ENCODE data around the gene RBM47. TPM values are rescaled to one million over a fixed set of nuclear protein-coding genes. Genes with fewer than 3 reads are reported as not detected.

Gene RBM47
- total RNA-seq, 1 experiment from 2014 or later, result 70.3 TPM

GRCh38 chr4:40585201-40585799 is 44.4 kb downstream of the RBM47 start:
- Mint-ChIP-seq H3K9me3 (no peaks in the 10 kb centered on the region; a peak in 1 of 5 replicates), H3K27me3 (ENCODE audit: low read depth) (no peaks in the 10 kb centered on the region), H3K4me1 (peaks cover 40 to 46% of the 10 kb centered on the region in 2 experiments), H3K4me3 (no peak overlapping the region), H3K27ac (peak overlapping the region in 1 of 3 experiments; percentile 37; a peak in 1 of 7 replicates), H3K36me3 (ENCODE audit: insufficient read depth in 1 of 3, low read depth in 3 of 3) (peaks cover 0 to 15% (median 6%) of the 10 kb centered on the region in 3 experiments; a peak in 4 of 7 replicates)
- no peak overlapping the region for H2BK120ac ChIP-seq (ENCODE audit: low read depth, low read length, poor library complexity, severe bottlenecking)
- no peak overlapping the region for H3K56ac ChIP-seq (ENCODE audit: insufficient read length, low read depth, low read length)
- H4K20me1 ChIP-seq (ENCODE audit: control insufficient read depth, insufficient read depth, insufficient read length), result no peaks in the 10 kb centered on the region
- H2BK12ac ChIP-seq (ENCODE audit: insufficient read length, low read depth, low read length), result no peak overlapping the region
- no peak overlapping the region for H3K9ac ChIP-seq (ENCODE audit: extremely low read depth, insufficient read length, low read length)
- H2AFZ ChIP-seq (ENCODE audit: low read length), result no peak overlapping the region
- H3K4ac ChIP-seq (ENCODE audit: low read depth, low read length), result no peak overlapping the region
- TF ChIP-seq CTCF (conservative IDR thresholded peaks at IDR 0.05), result no peak
- H3K23me2 ChIP-seq (ENCODE audit: insufficient read length, low read depth, low read length, poor library complexity, severe bottlenecking), result no peaks in the 10 kb centered on the region
- no peak overlapping the region for H2BK20ac ChIP-seq (ENCODE audit: low read depth, low read length, poor library complexity, severe bottlenecking)
- H2BK15ac ChIP-seq (ENCODE audit: low read depth, low read length), result no peak overlapping the region
- no peak for DNase-seq
- H3K9me3 ChIP-seq (ENCODE audit: control insufficient read depth, low read depth, low read length), result no peaks in the 10 kb centered on the region
- WGBS (ENCODE audit: extremely low coverage, insufficient read length, low lambda C conversion rate), result no CpG with 5 or more reads among the region's 8 CpGs
- H3K18ac ChIP-seq (ENCODE audit: insufficient read length, low read depth, low read length), result no peak overlapping the region
- no peak overlapping the region for H3K14ac ChIP-seq (ENCODE audit: insufficient read depth, low read length)
- H3K4me2 ChIP-seq (ENCODE audit: insufficient read depth, insufficient read length, low read length), result no peak overlapping the region
- H3K27me3 ChIP-seq (ENCODE audit: insufficient read depth, low read length), result no peaks in the 10 kb centered on the region
- H3K27ac ChIP-seq (ENCODE audit: insufficient read length, low read depth, low read length), result no peak overlapping the region
- H3K4me1 ChIP-seq (ENCODE audit: insufficient read depth, low read length), result no peaks in the 10 kb centered on the region; the same call in 1 of the 2 replicates
- H3K79me1 ChIP-seq (ENCODE audit: insufficient read depth, low read depth, low read length, poor library complexity, severe bottlenecking), result peaks cover 5% of the 10 kb centered on the region
- no peak overlapping the region for H3K23ac ChIP-seq (ENCODE audit: insufficient read length, low read depth, low read length)
- H3K79me2 ChIP-seq (ENCODE audit: insufficient read depth, low read length), result peaks cover 12% of the 10 kb centered on the region; the same call in 1 of the 2 replicates
- H4K91ac ChIP-seq (ENCODE audit: insufficient read length, low read depth, low read length), result no peak overlapping the region
- H3T11ph ChIP-seq (ENCODE audit: low read length), result no peak overlapping the region
- H4K8ac ChIP-seq (replicated peaks; ENCODE audit: insufficient read length, low read depth, low read length), result no peak overlapping the region
- H4K5ac ChIP-seq (ENCODE audit: insufficient read length, low read depth, low read length), result no peak overlapping the region
- no peak overlapping the region for H2AK5ac ChIP-seq (ENCODE audit: insufficient read length, low read length)
- no peak overlapping the region for H2BK5ac ChIP-seq (ENCODE audit: insufficient read length, low read length)

Data from H9 (cell line).